Smooth muscle cell (in vitro differentiated cells): ENCODE data around the gene PLXNA2. TPM values are rescaled to one million over a fixed set of nuclear protein-coding genes. Genes with fewer than 3 reads are reported as not detected.

Source experiments
- DNase-seq: peaks from one replicate; lab custom pipeline; 2025; ENCODE audit not compliant: unreplicated experiment; lab: John Stamatoyannopoulos, UW
- H2AFZ ChIP-seq: fragments of 200-600 bp; sonication (generic); 2 replicates; pipeline ENCODE4 v1.6.0; 2016; ENCODE audit warnings: antibody characterized with exemption, low read depth, mild to moderate bottlenecking
- H3F3A ChIP-seq: fragments of 200-600 bp; sonication (generic); 2 replicates; pipeline ENCODE4 v1.6.0; 2017; ENCODE audit warnings: antibody characterized with exemption, low read depth
- H3K27ac ChIP-seq: fragments of 200-600 bp; sonication (generic); 2 replicates; pipeline ENCODE4 v1.5.1; 2016; ENCODE audit warnings: low read depth, mild to moderate bottlenecking
- H3K27me3 ChIP-seq: fragments of 200-600 bp; sonication (generic); 2 replicates; pipeline ENCODE4 v1.6.1; 2016; ENCODE audit warnings: low read depth, mild to moderate bottlenecking
- H3K36me3 ChIP-seq: fragments of 200-600 bp; sonication (generic); 2 replicates; pipeline ENCODE4 v1.5.1; 2016; ENCODE audit warnings: low read depth
- H3K4me1 ChIP-seq: fragments of 200-600 bp; sonication (generic); 2 replicates; pipeline ENCODE4 v1.5.1; 2016; ENCODE audit warnings: low read depth
- H3K4me2 ChIP-seq: fragments of 200-600 bp; sonication (generic); 2 replicates; pipeline ENCODE4 v1.6.0; 2016; ENCODE audit warnings: mild to moderate bottlenecking
- H3K4me3 ChIP-seq: fragments of 200-600 bp; sonication (generic); 2 replicates; pipeline ENCODE4 v1.5.1; 2016; ENCODE audit warnings: mild to moderate bottlenecking
- H3K79me2 ChIP-seq: fragments of 200-600 bp; sonication (generic); 2 replicates; pipeline ENCODE4 v1.6.0; 2016; ENCODE audit warnings: low read depth, mild to moderate bottlenecking
- H3K9ac ChIP-seq: fragments of 200-600 bp; sonication (generic); 2 replicates; pipeline ENCODE4 v1.6.0; 2016; ENCODE audit warnings: low read depth
- H3K9me3 ChIP-seq: fragments of 200-600 bp; sonication (generic); replicated peaks from 2 replicates; pipeline ENCODE4 v1.5.1; 2016; ENCODE audit warnings: low read depth
- H4K20me1 ChIP-seq: fragments of 200-600 bp; sonication (generic); 2 replicates; pipeline ENCODE4 v1.6.0; 2016; ENCODE audit warnings: low read depth
- WGBS: methylation state at CpG from one replicate; pipeline ENCODE4 v1.1.7; 2016; ENCODE audit warnings: low lambda C conversion rate; 5-methylcytosine and 5-hydroxymethylcytosine counted together
- polyA plus RNA-seq: library from polyadenylated mRNA; unstranded; fragments of >200 nt; fragmentation: Nextera tagmentation; extraction: Ambion mirVana; gene quantifications from 2 replicates; pipeline ENCODE4 v1.2.1, GENCODE V29; 2016
- total RNA-seq: library from RNA; depleted of rRNA; stranded (reverse); fragments of >200 nt; gene quantifications from 2 replicates; pipeline ENCODE4 v1.2.3, GENCODE V29; 2014
- TF ChIP-seq, protein P1 (sequence below): fragments of 200-600 bp; sonication (generic); IDR thresholded peaks from 2 replicates; pipeline ENCODE4 v1.5.1; 2017; ENCODE audit warnings: borderline replicate concordance, mild to moderate bottlenecking, antibody characterized with exemption; ENCODE audit not compliant: insufficient read depth, poor library complexity, severe bottlenecking

The PLXNA2 gene
- total and polyA plus RNA-seq, 2 experiments from 2014 or later = 8.2 to 8.7 TPM

GRCh38 chr1:208002672-208003071, 241.5 kb downstream of the PLXNA2 start:
- Histone ChIP-seq H3K4me1 (no peaks in the 10 kb centered on the region), H3K27me3 (no peaks in the 10 kb centered on the region), H3F3A (no peaks in the 10 kb centered on the region), H3K27ac (no peak overlapping the region), H4K20me1 (no peaks in the 10 kb centered on the region), H3K36me3 (no peaks in the 10 kb centered on the region), H3K4me2 (no peak overlapping the region), H3K4me3 (no peak overlapping the region), H2AFZ (no peak overlapping the region), H3K9ac (no peak overlapping the region), H3K79me2 (no peaks in the 10 kb centered on the region), H3K9me3 (no peaks in the 10 kb centered on the region)
- TF ChIP-seq, protein P1, sequence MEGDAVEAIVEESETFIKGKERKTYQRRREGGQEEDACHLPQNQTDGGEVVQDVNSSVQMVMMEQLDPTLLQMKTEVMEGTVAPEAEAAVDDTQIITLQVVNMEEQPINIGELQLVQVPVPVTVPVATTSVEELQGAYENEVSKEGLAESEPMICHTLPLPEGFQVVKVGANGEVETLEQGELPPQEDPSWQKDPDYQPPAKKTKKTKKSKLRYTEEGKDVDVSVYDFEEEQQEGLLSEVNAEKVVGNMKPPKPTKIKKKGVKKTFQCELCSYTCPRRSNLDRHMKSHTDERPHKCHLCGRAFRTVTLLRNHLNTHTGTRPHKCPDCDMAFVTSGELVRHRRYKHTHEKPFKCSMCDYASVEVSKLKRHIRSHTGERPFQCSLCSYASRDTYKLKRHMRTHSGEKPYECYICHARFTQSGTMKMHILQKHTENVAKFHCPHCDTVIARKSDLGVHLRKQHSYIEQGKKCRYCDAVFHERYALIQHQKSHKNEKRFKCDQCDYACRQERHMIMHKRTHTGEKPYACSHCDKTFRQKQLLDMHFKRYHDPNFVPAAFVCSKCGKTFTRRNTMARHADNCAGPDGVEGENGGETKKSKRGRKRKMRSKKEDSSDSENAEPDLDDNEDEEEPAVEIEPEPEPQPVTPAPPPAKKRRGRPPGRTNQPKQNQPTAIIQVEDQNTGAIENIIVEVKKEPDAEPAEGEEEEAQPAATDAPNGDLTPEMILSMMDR = no peak
- WGBS = 94% methylated on average over 8 of the region's 8 CpGs
- no peak for DNase-seq

DNA sequence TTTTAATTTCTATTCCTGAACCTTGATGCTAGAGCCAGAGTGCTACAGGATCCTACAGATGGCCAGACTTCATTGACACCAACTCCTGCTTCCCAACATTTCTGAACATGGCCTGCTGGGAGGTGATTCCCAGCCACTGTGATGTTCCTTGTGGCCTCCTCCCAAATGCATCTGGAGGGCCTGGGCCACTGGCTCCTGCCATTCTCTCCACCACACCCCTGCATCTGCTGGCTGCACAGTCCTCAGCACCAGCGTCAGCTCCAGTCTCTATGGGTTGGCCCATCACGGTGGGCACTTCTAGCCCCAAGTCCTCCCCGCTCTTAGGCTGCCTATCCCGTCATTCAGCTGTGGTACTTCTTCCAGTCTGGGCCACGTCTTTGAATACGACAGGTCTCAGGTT, 242.1 kb downstream of the PLXNA2 start:
- H3K4me3 ChIP-seq = no peak overlapping the region
- TF ChIP-seq, protein P1 = no peak
- no peaks in the 10 kb centered on the region for H3F3A ChIP-seq
- H3K27me3 ChIP-seq = no peaks in the 10 kb centered on the region
- 96% methylated on average over 6 of the region's 6 CpGs for WGBS
- H3K27ac ChIP-seq = no peak overlapping the region
- no peak overlapping the region for H3K9ac ChIP-seq
- H3K4me2 ChIP-seq = no peak overlapping the region
- H4K20me1 ChIP-seq = no peaks in the 10 kb centered on the region
- no peaks in the 10 kb centered on the region for H3K9me3 ChIP-seq
- no peak overlapping the region for H2AFZ ChIP-seq
- H3K79me2 ChIP-seq = no peaks in the 10 kb centered on the region
- H3K4me1 ChIP-seq = no peaks in the 10 kb centered on the region
- H3K36me3 ChIP-seq = no peaks in the 10 kb centered on the region
- DNase-seq = no peak

GRCh38 chr1:208000504-208000903, 243.7 kb downstream of the PLXNA2 start:
- no peaks in the 10 kb centered on the region for H3K27me3 ChIP-seq
- no peak overlapping the region for H3K27ac ChIP-seq
- TF ChIP-seq, protein P1 = no peak
- H4K20me1 ChIP-seq = no peaks in the 10 kb centered on the region
- H3K4me1 ChIP-seq = no peaks in the 10 kb centered on the region
- no peak overlapping the region for H3K4me3 ChIP-seq
- no peak overlapping the region for H2AFZ ChIP-seq
- H3K9ac ChIP-seq = no peak overlapping the region
- DNase-seq = no peak
- no peak overlapping the region for H3K4me2 ChIP-seq
- H3K36me3 ChIP-seq = no peaks in the 10 kb centered on the region
- no peaks in the 10 kb centered on the region for H3K79me2 ChIP-seq
- no peaks in the 10 kb centered on the region for H3F3A ChIP-seq
- H3K9me3 ChIP-seq = no peaks in the 10 kb centered on the region
- WGBS = 87% methylated on average over 4 of the region's 4 CpGs

GRCh38 chr1:207999972-208000371, 244.2 kb downstream of the PLXNA2 start:
- H3K4me2 ChIP-seq = no peak overlapping the region
- H4K20me1 ChIP-seq = no peaks in the 10 kb centered on the region
- H3K4me3 ChIP-seq = no peak overlapping the region
- no peak overlapping the region for H2AFZ ChIP-seq
- TF ChIP-seq, protein P1 = no peak
- H3K36me3 ChIP-seq = no peaks in the 10 kb centered on the region
- H3K27me3 ChIP-seq = no peaks in the 10 kb centered on the region
- H3K4me1 ChIP-seq = no peaks in the 10 kb centered on the region
- DNase-seq = no peak
- H3K79me2 ChIP-seq = no peaks in the 10 kb centered on the region
- no peak overlapping the region for H3K9ac ChIP-seq
- no peak overlapping the region for H3K27ac ChIP-seq
- no peaks in the 10 kb centered on the region for H3K9me3 ChIP-seq
- H3F3A ChIP-seq = no peaks in the 10 kb centered on the region
